GM19468 (cell line): Measurements from ENCODE around the gene TMEM212.
"Not testable (repeated sequence)": the region's sequence is repeated elsewhere in the genome, so short reads cannot be mapped to it uniquely, and the experiment has no call there.

ENCODE experiments used
- ATAC-seq: cut with Tn5 transposase; IDR thresholded peaks from one replicate; pipeline ENCODE4 v1.9.1; 2021; ENCODE audit warnings: mild to moderate bottlenecking, moderate library complexity, moderate number of reproducible peaks; ENCODE audit not compliant: unreplicated experiment; ENCODE audit errors: extremely low read depth

The TMEM212 gene

GRCh38 chr3:171850960-171851659, 8.0 kb downstream of the TMEM212 start:
- ATAC-seq, result no peak

- ATAC-seq, result no peak
Measured at GRCh38 chr3:171851660-171852058, 8.5 kb downstream of the TMEM212 start.

GRCh38 chr3:171854649-171855305, 11.6 kb downstream of the TMEM212 start:
- ATAC-seq, result no peak

- ATAC-seq, result not testable (repeated sequence)
Measured at GRCh38 chr3:171858770-171859169, 15.6 kb downstream of the TMEM212 start.

- ATAC-seq, result no peak
Measured at GRCh38 chr3:171860830-171861535, 17.8 kb downstream of the TMEM212 start.

- no peak for ATAC-seq
Measured at GRCh38 chr3:171862392-171862791, 19.2 kb downstream of the TMEM212 start.

GRCh38 chr3:171862993-171863521, 19.9 kb downstream of the TMEM212 start:
- no peak for ATAC-seq

- ATAC-seq, result no peak
Measured at GRCh38 chr3:171863920-171864319, 20.8 kb downstream of the TMEM212 start.

- ATAC-seq, result no peak
Measured at GRCh38 chr3:171865191-171865865, 22.2 kb downstream of the TMEM212 start.

- ATAC-seq, result no peak
Measured at GRCh38 chr3:171867981-171868380, 24.8 kb downstream of the TMEM212 start.

GRCh38 chr3:171871392-171872274, 28.5 kb downstream of the TMEM212 start:
- no peak for ATAC-seq

GRCh38 chr3:171873580-171873979, 30.4 kb downstream of the TMEM212 start:
- ATAC-seq, result no peak

GRCh38 chr3:171874251-171874681, 31.1 kb downstream of the TMEM212 start:
- ATAC-seq, result no peak

GRCh38 chr3:171874879-171875278, 31.7 kb downstream of the TMEM212 start:
- no peak for ATAC-seq

GRCh38 chr3:171875923-171876412, 32.8 kb downstream of the TMEM212 start:
- ATAC-seq, result no peak

GRCh38 chr3:171876680-171877147, 33.6 kb downstream of the TMEM212 start:
- ATAC-seq, result no peak

GRCh38 chr3:171878461-171879225, 35.5 kb downstream of the TMEM212 start:
- ATAC-seq, result no peak

GRCh38 chr3:171879472-171879871, 36.3 kb downstream of the TMEM212 start:
- ATAC-seq, result no peak
